Aorta (tissue), 5 donors: ENCODE measurements around the gene SOD3. TPM values are rescaled to one million over a fixed set of nuclear protein-coding genes. Genes with fewer than 3 reads are reported as not detected.
A peak's percentile ranks its signal among the peaks of the same experiment; 100 is the strongest.

ENCODE experiments used
- ATAC-seq: fragments of 200-7000 bp; cut with Tn5 transposase; one replicate; pipeline ENCODE4 v1.9.1; 2022; ENCODE audit warnings: moderate library complexity; ENCODE audit not compliant: low FRiP score
- DNase-seq, 2 donors: peaks; one replicate each; pipeline ENCODE4 v3.0.0-alpha.2; 2020
- H3K27ac ChIP-seq, 2 donors: one replicate each; pipeline ENCODE4 v1.5.1; 2013; ENCODE audit warnings: low read length in 2 of 2, mild to moderate bottlenecking in 2 of 2, moderate library complexity in 2 of 2, control low read depth in 1 of 2, inconsistent platforms in 1 of 2, low read depth in 1 of 2
- H3K27me3 ChIP-seq, 2 donors: one replicate each; pipeline ENCODE4 v1.6.1; 2013; ENCODE audit warnings: control low read depth in 1 of 2, low read length in 1 of 2, mild to moderate bottlenecking in 1 of 2, moderate library complexity in 1 of 2; ENCODE audit not compliant: insufficient read depth in 2 of 2, control insufficient read depth in 1 of 2
- H3K36me3 ChIP-seq, 2 donors: one replicate each; pipeline ENCODE4 v1.6.1; 2013; ENCODE audit warnings: control low read depth in 1 of 2, low read length in 1 of 2, mild to moderate bottlenecking in 1 of 2; ENCODE audit not compliant: insufficient read depth in 2 of 2, control insufficient read depth in 1 of 2
- H3K4me1 ChIP-seq, 2 donors: one replicate each; pipeline ENCODE4 v1.6.1; 2013; ENCODE audit warnings: low read length in 2 of 2, control low read depth in 1 of 2, mild to moderate bottlenecking in 1 of 2, moderate library complexity in 1 of 2; ENCODE audit not compliant: insufficient read depth in 2 of 2, control insufficient read depth in 1 of 2
- H3K4me3 ChIP-seq, 2 donors: one replicate each; pipeline ENCODE4 v1.5.1; 2013; ENCODE audit warnings: low read length in 2 of 2, control low read depth in 1 of 2, mild to moderate bottlenecking in 1 of 2
- H3K9me3 ChIP-seq: one replicate; pipeline ENCODE4 v1.6.1; 2013; ENCODE audit warnings: mild to moderate bottlenecking, low read length; ENCODE audit not compliant: control insufficient read depth
- WGBS, 2 donors: extraction: QIAGEN DNeasy Blood & Tissue Kit; methylation state at CpG; one replicate each; pipeline ENCODE4 v1.1.7; 2013; 5-methylcytosine and 5-hydroxymethylcytosine counted together
- intact Hi-C, 2 donors: fragments of 100-400 bp; cut with DNase I; formaldehyde crosslinking; loops; one replicate each; pipeline versions ENCODE4 v1.14.2 to v1.15.0; 2022
- polyA plus RNA-seq, 2 donors: library from polyadenylated mRNA; stranded (reverse); fragments of 200-250 nt; gene quantifications; one replicate each; pipeline ENCODE4 v1.2.3, GENCODE V29; 2013
- total RNA-seq, 2 donors: library from RNA; stranded (reverse); fragmentation: NEBNext Ultra II Directional; extraction: Animal tissue kit (Norgen Biotek cat#: 25700); gene quantifications; one replicate each; pipeline ENCODE4 v1.2.1, GENCODE V29; 2021
- donor health status: healthy with polysubstance abuse.
- donor health status: Bipolar disorder and iron deficiency.
- donor health status: DM: no; HTN: no; CAD: no.
- donor health status: DM: no; HTN: no; CAD: no.
- donor health status: DM: yes; HTN: yes; CAD: no.

The SOD3 gene
- total and polyA plus RNA-seq, 4 donors = 108 to 380 (median 335) TPM

- ATAC-seq = peak; percentile 51
- Histone ChIP-seq H3K4me3 (no peak overlapping the region), H3K27ac (peak overlapping the region; percentile 55 to 99), H3K4me1 (peaks cover 2 to 6% of the 10 kb centered on the region in 2 donors), H3K9me3 (no peaks in the 10 kb centered on the region), H3K36me3 (no peaks in the 10 kb centered on the region), H3K27me3 (no peaks in the 10 kb centered on the region)
- 1 to 7% methylated on average over 6 of the region's 6 CpGs for WGBS, 2 donors
- no peak for DNase-seq
- intact Hi-C loops = loop anchor here (1.0 to 5.0 kb wide), 3 partner anchors 13 to 200 kb away; partner anchors contain the start of genes DHX15 (in 1 of the 2) and SOD3 (in 1 of the 2)
These were observed 13.2 kb upstream of the SOD3 start for GRCh38 chr4:24781999-24782745.

GRCh38 chr4:24783506-24783905, 11.9 kb upstream of the SOD3 start:
- intact Hi-C loops = loop anchor here in 1 of 2 donors (5.0 kb wide), 2 partner anchors 51 to 201 kb away; partner anchors contain the start of gene DHX15
- WGBS, 2 donors = 82 to 86% methylated on average over 3 of the region's 3 CpGs
- no peaks in the 10 kb centered on the region for H3K9me3 ChIP-seq
- no peak for ATAC-seq
- H3K4me3 ChIP-seq = no peak overlapping the region
- H3K27me3 ChIP-seq = no peaks in the 10 kb centered on the region
- no peak for DNase-seq
- H3K36me3 ChIP-seq = no peaks in the 10 kb centered on the region
- H3K4me1 ChIP-seq = peaks cover 2 to 6% of the 10 kb centered on the region in 2 donors
- no peak overlapping the region for H3K27ac ChIP-seq

- no peaks in the 10 kb centered on the region for H3K27me3 ChIP-seq
- DNase-seq (no peak), ATAC-seq (no peak)
- no peak overlapping the region for H3K27ac ChIP-seq
- H3K9me3 ChIP-seq = no peaks in the 10 kb centered on the region
- H3K4me3 ChIP-seq = no peak overlapping the region
- intact Hi-C loops = loop anchor here (5.0 to 10.0 kb wide), 2 partner anchors 121 to 306 kb away; partner anchors contain the start of gene CCDC149 (in 1 of the 2)
- no peaks in the 10 kb centered on the region for H3K36me3 ChIP-seq
- no peaks in the 10 kb centered on the region for H3K4me1 ChIP-seq
These were observed 4.3 kb upstream of the SOD3 start for GRCh38 chr4:24791043-24791442.

- Histone ChIP-seq H3K27me3 (no peaks in the 10 kb centered on the region), H3K4me3 (no peak overlapping the region), H3K36me3 (no peaks in the 10 kb centered on the region), H3K9me3 (no peaks in the 10 kb centered on the region), H3K27ac (no peak overlapping the region), H3K4me1 (peaks cover 0 to 3% of the 10 kb centered on the region in 2 donors)
- DNase-seq = no peak
- intact Hi-C loops = loop anchor here (5.0 to 10.0 kb wide), 2 partner anchors 120 to 308 kb away; partner anchors contain the start of gene CCDC149 (in 1 of the 2)
- 67 to 70% methylated on average over 4 of the region's 4 CpGs for WGBS, 2 donors
- no peak for ATAC-seq
These were observed 2.8 kb upstream of the SOD3 start for GRCh38 chr4:24792552-24792951.

GRCh38 chr4:24793219-24794005, 2.0 kb upstream of the SOD3 start:
- H3K4me3 ChIP-seq = no peak overlapping the region
- intact Hi-C loops = loop anchor here (2.0 to 10.0 kb wide), 4 partner anchors 65 to 309 kb away; partner anchors contain the start of genes CCDC149 (in 1 of the 2) and DHX15 (in 1 of the 2)
- H3K9me3 ChIP-seq = no peaks in the 10 kb centered on the region
- peak overlapping the region; percentile 43 to 85 for H3K27ac ChIP-seq
- ATAC-seq (no peak), DNase-seq (no peak)
- H3K27me3 ChIP-seq = no peaks in the 10 kb centered on the region
- H3K36me3 ChIP-seq = no peaks in the 10 kb centered on the region
- 38 to 44% methylated on average over 8 of the region's 8 CpGs for WGBS, 2 donors
- peaks cover 0 to 3% of the 10 kb centered on the region in 2 donors for H3K4me1 ChIP-seq

GRCh38 chr4:24794051-24794450, 1.3 kb upstream of the SOD3 start:
- H3K36me3 ChIP-seq = no peaks in the 10 kb centered on the region
- intact Hi-C loops = loop anchor here (2.0 to 10.0 kb wide), 4 partner anchors 65 to 309 kb away; partner anchors contain the start of genes CCDC149 (in 1 of the 2) and DHX15 (in 1 of the 2)
- H3K4me3 ChIP-seq = no peak overlapping the region
- no peaks in the 10 kb centered on the region for H3K9me3 ChIP-seq
- no peaks in the 10 kb centered on the region for H3K27me3 ChIP-seq
- H3K4me1 ChIP-seq = peaks cover 0 to 3% of the 10 kb centered on the region in 2 donors
- ATAC-seq = no peak
- 30 to 33% methylated on average over 4 of the region's 4 CpGs for WGBS, 2 donors
- peak overlapping the region; percentile 85 to 91 for H3K27ac ChIP-seq
- no peak for DNase-seq

- no peaks in the 10 kb centered on the region for H3K36me3 ChIP-seq
- peak; percentile 71 to 84 for DNase-seq
- WGBS, 2 donors = 4 to 8% methylated on average over 10 of the region's 10 CpGs
- no peaks in the 10 kb centered on the region for H3K27me3 ChIP-seq
- peaks cover 0 to 3% of the 10 kb centered on the region in 2 donors for H3K4me1 ChIP-seq
- no peaks in the 10 kb centered on the region for H3K9me3 ChIP-seq
- peak; percentile 64 for ATAC-seq
- H3K4me3 ChIP-seq = no peak overlapping the region
- H3K27ac ChIP-seq = peak overlapping the region; percentile 85 to 91
- intact Hi-C loops = loop anchor here (2.0 to 10.0 kb wide), 4 partner anchors 64 to 310 kb away; partner anchors contain the start of genes CCDC149 (in 1 of the 2) and DHX15 (in 1 of the 2)
These were observed 893 bp upstream of the SOD3 start for GRCh38 chr4:24794480-24794879.

- 3 to 5% methylated on average over 9 of the region's 9 CpGs for WGBS, 2 donors
- Histone ChIP-seq H3K9me3 (no peaks in the 10 kb centered on the region), H3K4me1 (peaks cover 0 to 3% of the 10 kb centered on the region in 2 donors), H3K4me3 (peak overlapping the region; percentile 13 to 70), H3K27me3 (no peaks in the 10 kb centered on the region), H3K27ac (peak overlapping the region; percentile 98), H3K36me3 (no peaks in the 10 kb centered on the region)
- intact Hi-C loops = loop anchor here (1.0 to 10.0 kb wide), 8 partner anchors 14 to 311 kb away; partner anchors contain the start of gene DHX15 (in 1 of the 2)
- ATAC-seq (peak; percentile 46), DNase-seq (no peak)
These were observed 451 bp downstream of the SOD3 start for GRCh38 chr4:24795666-24796381.
